GM12873 (cell line): Measurements from ENCODE around the gene AMT.

Source experiments
- TF ChIP-seq, protein P1 (sequence below): IDR thresholded peaks from 2 replicates; pipeline ENCODE4 v1.5.1; 2012; ENCODE audit warnings: low read depth, mild to moderate bottlenecking, moderate library complexity, low read length, control low read depth; ENCODE audit not compliant: insufficient read depth; ENCODE audit errors: missing control alignments

Gene AMT

GRCh38 chr3:49397470-49397869 is 24.8 kb downstream of the AMT start:
- TF ChIP-seq, protein P1, sequence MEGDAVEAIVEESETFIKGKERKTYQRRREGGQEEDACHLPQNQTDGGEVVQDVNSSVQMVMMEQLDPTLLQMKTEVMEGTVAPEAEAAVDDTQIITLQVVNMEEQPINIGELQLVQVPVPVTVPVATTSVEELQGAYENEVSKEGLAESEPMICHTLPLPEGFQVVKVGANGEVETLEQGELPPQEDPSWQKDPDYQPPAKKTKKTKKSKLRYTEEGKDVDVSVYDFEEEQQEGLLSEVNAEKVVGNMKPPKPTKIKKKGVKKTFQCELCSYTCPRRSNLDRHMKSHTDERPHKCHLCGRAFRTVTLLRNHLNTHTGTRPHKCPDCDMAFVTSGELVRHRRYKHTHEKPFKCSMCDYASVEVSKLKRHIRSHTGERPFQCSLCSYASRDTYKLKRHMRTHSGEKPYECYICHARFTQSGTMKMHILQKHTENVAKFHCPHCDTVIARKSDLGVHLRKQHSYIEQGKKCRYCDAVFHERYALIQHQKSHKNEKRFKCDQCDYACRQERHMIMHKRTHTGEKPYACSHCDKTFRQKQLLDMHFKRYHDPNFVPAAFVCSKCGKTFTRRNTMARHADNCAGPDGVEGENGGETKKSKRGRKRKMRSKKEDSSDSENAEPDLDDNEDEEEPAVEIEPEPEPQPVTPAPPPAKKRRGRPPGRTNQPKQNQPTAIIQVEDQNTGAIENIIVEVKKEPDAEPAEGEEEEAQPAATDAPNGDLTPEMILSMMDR: no peak

- TF ChIP-seq, protein P1: no peak
These were observed 33.0 kb downstream of the AMT start for GRCh38 chr3:49389297-49389696.

DNA sequence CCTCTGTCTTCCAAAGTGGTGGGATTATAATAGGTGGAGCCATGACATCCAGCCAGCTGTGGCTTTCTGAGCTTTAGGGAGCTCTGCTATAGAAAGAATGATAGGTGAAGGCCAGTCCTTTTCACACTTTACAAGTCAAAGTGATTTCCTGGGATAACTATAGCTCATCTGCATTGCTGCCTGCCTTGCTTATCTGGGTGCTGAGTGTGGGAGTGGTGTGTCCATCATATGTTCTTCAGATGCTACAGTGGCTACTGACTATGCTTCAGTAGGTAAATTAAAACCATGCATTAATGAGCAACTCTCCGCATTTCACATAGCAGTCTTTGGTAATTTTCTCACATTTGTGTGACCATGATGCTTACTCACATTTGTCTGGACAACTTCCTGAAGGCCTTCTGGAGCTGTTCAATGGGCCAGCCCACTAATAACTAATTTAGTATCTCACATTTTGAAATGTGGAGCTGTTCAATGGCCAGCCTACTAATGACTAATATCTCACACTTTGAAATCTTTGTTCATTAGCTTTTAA is 33.9 kb downstream of the AMT start:
- TF ChIP-seq, protein P1: no peak

- TF ChIP-seq, protein P1: no peak
These were observed 34.6 kb downstream of the AMT start for GRCh38 chr3:49387721-49388120.

- TF ChIP-seq, protein P1: no peak
These were observed 36.1 kb downstream of the AMT start for GRCh38 chr3:49386056-49386756.

- TF ChIP-seq, protein P1: no peak
These were observed 36.7 kb downstream of the AMT start for GRCh38 chr3:49385617-49386016.

GRCh38 chr3:49383387-49383786 is 38.9 kb downstream of the AMT start:
- TF ChIP-seq, protein P1: no peak
